Vagina (tissue), 2 donors: Measurements from ENCODE around the gene MAPRE3. TPM values are rescaled to one million over a fixed set of nuclear protein-coding genes. Genes with fewer than 3 reads are reported as not detected.

ENCODE experiments used
- DNase-seq, 2 donors: peaks; one replicate each; pipeline ENCODE4 v3.0.0-alpha.2; 2017; ENCODE audit errors: extremely low spot score in 2 of 2
- H3K27ac ChIP-seq: fragments of 200-600 bp; sonication (generic); one replicate; pipeline ENCODE4 v1.5.1; 2019
- H3K27me3 ChIP-seq: fragments of 200-600 bp; sonication (generic); one replicate; pipeline ENCODE4 v1.5.1; 2019
- H3K36me3 ChIP-seq, 2 donors: fragments of 200-600 bp; sonication (generic); one replicate each; pipeline ENCODE4 v1.5.1; 2017 to 2019
- H3K4me1 ChIP-seq: fragments of 200-600 bp; sonication (generic); one replicate; pipeline ENCODE4 v1.5.1; 2019
- H3K4me3 ChIP-seq, 2 donors: fragments of 200-600 bp; sonication (generic); 1 replicate in 1 of 2; 2 replicates in 1 of 2; pipeline ENCODE4 v1.5.1; 2016 to 2019
- H3K9me3 ChIP-seq: fragments of 200-600 bp; sonication (generic); one replicate; pipeline ENCODE4 v1.5.1; 2019
- POLR2A ChIP-seq, 2 donors: fragments of 450-650 bp; IDR thresholded peaks; one replicate each; pipeline ENCODE4 v1.6.1; 2017; ENCODE audit warnings: antibody characterized with exemption in 2 of 2, mild to moderate bottlenecking in 2 of 2, moderate library complexity in 2 of 2
- POLR2AphosphoS5 ChIP-seq, 2 donors: sonication (generic); formaldehyde crosslinking; IDR thresholded peaks; one replicate each; pipeline ENCODE4 v1.9.0; 2017; ENCODE audit warnings: antibody characterized with exemption in 2 of 2, mild to moderate bottlenecking in 2 of 2, low read depth in 1 of 2; ENCODE audit not compliant: insufficient read depth in 1 of 2
- intact Hi-C: fragments of 100-400 bp; cut with DNase I; formaldehyde crosslinking; loops from one replicate; pipeline ENCODE4 v1.15.1; 2023
- total RNA-seq: library from RNA; depleted of rRNA; stranded (reverse); fragments of >200 nt; gene quantifications from one replicate; pipeline ENCODE4 v1.2.3, GENCODE V29; 2016
- TF ChIP-seq, protein P1 (sequence below), 3 experiments: fragments of 450-650 bp in 2 of 3; fragments of 200-600 bp in 1 of 3; sonication (generic) in 1 of 3; IDR thresholded peaks; one replicate each; pipeline ENCODE4 v1.5.1; 2017 to 2019; ENCODE audit warnings: antibody characterized with exemption in 3 of 3, mild to moderate bottlenecking in 2 of 3, moderate library complexity in 2 of 3

The MAPRE3 gene
- total RNA-seq, 1 donor from 2014 or later: 20.6 TPM

DNA sequence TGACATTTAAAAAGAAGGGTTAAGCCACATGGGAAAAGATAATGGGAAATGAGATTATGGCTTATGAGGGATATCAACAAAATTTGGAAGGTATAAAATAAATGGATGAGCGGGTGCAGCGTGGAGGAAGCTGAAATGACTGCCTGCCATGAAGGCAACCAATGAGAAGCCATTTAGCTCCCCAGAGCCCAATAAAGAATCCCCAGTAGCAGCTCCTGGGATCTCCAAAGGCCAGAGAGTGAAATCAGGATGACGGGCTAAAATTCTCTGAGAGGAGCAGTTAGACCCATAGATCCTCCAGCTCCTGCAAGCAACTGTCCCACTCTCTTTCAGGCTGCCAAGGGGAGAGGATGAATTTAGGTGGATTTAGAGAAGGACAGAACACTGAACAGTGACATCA is 12.9 kb upstream of the MAPRE3 start:
- Histone ChIP-seq H3K4me3 (no peak overlapping the region), H3K27me3 (no peaks in the 10 kb centered on the region), H3K9me3 (no peaks in the 10 kb centered on the region), H3K36me3 (no peaks in the 10 kb centered on the region), H3K4me1 (no peaks in the 10 kb centered on the region), H3K27ac (no peak overlapping the region)
- TF ChIP-seq, protein P1, sequence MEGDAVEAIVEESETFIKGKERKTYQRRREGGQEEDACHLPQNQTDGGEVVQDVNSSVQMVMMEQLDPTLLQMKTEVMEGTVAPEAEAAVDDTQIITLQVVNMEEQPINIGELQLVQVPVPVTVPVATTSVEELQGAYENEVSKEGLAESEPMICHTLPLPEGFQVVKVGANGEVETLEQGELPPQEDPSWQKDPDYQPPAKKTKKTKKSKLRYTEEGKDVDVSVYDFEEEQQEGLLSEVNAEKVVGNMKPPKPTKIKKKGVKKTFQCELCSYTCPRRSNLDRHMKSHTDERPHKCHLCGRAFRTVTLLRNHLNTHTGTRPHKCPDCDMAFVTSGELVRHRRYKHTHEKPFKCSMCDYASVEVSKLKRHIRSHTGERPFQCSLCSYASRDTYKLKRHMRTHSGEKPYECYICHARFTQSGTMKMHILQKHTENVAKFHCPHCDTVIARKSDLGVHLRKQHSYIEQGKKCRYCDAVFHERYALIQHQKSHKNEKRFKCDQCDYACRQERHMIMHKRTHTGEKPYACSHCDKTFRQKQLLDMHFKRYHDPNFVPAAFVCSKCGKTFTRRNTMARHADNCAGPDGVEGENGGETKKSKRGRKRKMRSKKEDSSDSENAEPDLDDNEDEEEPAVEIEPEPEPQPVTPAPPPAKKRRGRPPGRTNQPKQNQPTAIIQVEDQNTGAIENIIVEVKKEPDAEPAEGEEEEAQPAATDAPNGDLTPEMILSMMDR (IDR thresholded peaks at IDR 0.05): no peak
- TF ChIP-seq POLR2A (IDR thresholded peaks at IDR 0.05) (no peak), POLR2AphosphoS5 (IDR thresholded peaks at IDR 0.05; ENCODE audit: insufficient read depth in 1 of 2, low read depth in 1 of 2) (no peak)
- no peak for DNase-seq
- intact Hi-C loops: no loop called here

DNA sequence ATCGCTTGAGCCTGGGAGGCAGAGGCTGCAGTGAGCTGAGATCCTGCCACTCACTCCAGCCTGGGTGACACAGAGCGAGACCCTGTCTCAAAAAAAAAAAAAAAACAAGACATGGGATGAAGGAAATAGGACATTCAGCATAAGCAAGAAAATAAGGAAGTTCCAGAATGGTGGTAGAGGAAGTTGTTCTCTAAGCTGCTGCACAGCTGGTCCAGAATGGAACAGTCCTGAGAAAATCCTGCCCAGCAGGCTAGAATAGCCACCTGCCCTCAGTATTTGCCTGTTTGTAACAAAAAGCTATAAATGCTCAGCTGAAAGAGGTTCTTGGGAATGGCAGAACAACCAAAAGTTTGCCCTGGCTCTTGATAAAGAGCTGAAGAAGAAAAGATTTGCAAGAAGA is 11.1 kb upstream of the MAPRE3 start:
- H3K9me3 ChIP-seq: no peaks in the 10 kb centered on the region
- intact Hi-C loops: no loop called here
- H3K4me1 ChIP-seq: no peaks in the 10 kb centered on the region
- no peak overlapping the region for H3K4me3 ChIP-seq
- H3K36me3 ChIP-seq: no peaks in the 10 kb centered on the region
- TF ChIP-seq POLR2AphosphoS5 (IDR thresholded peaks at IDR 0.05; ENCODE audit: insufficient read depth in 1 of 2, low read depth in 1 of 2): no peak
- TF ChIP-seq, protein P1 (IDR thresholded peaks at IDR 0.05): no peak
- H3K27me3 ChIP-seq: no peaks in the 10 kb centered on the region
- no peak overlapping the region for H3K27ac ChIP-seq
- no peak for DNase-seq

DNA sequence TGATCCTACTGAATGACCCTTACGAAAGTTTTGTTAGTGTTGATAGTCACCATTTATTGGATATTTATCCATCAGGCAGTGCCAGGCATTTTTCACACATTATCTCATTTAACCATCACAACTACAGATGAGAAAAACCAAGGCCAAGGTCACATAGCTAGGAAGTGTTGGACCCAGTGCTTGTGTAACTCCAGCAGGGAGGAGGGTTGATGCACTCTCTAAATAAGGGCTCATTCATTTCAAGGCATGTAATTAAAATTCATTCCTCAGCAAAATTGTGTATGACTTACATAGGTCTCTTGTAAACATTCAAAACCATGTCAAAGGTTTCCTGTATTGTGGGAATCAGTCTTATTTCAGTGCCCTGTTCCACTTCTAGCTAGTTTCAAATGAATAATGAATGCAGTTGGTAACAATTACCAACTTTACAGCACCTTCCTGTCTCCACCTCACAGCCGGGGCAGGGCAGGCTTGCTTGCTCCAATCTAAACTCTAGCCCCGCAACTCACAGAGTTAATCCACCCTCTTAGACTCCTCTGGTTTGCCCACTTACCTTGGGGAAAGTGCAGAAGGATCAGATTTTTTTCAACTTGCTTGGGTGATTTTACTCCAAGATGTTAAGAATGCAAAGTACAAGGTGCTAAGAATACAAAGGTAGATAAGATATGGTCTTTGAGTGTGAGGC is 5.8 kb upstream of the MAPRE3 start:
- Histone ChIP-seq H3K27ac (no peak overlapping the region), H3K9me3 (no peaks in the 10 kb centered on the region)

DNA sequence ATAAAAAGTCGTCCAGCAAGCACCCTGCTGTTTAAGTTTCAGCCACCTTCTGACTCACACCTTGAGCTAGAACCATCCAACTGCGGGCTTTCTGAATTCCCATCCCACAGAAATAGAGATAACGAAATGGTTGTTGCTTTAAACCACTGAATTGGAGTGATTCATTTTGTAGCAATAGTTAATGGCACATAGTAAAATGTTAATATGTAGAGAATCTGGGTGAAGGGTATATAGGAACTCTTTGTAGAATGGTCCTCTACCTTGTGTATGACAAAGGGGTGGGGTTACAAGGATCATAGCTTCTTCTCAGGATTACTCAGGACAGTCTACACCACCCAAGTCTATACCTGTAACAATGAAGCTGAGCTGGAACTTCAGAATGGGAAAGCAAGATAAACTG is 2.4 kb upstream of the MAPRE3 start:
- Histone ChIP-seq H3K27me3 (no peaks in the 10 kb centered on the region), H3K36me3 (no peaks in the 10 kb centered on the region), H3K27ac (no peak overlapping the region), H3K4me3 (no peak overlapping the region), H3K4me1 (peaks cover 22% of the 10 kb centered on the region), H3K9me3 (no peaks in the 10 kb centered on the region)
- intact Hi-C loops: no loop called here
- TF ChIP-seq POLR2A (IDR thresholded peaks at IDR 0.05) (no peak), POLR2AphosphoS5 (IDR thresholded peaks at IDR 0.05; ENCODE audit: insufficient read depth in 1 of 2, low read depth in 1 of 2) (no peak)
- TF ChIP-seq, protein P1 (IDR thresholded peaks at IDR 0.05): no peak
- no peak for DNase-seq

More for the DNA sequence above, 5.8 kb upstream of the MAPRE3 start:
- no peaks in the 10 kb centered on the region for H3K36me3 ChIP-seq
- intact Hi-C loops: loop anchor here (2.0 to 5.0 kb wide), 2 partner anchors 54 to 123 kb away; partner anchors contain the start of gene KHK
- no peaks in the 10 kb centered on the region for H3K4me1 ChIP-seq
- TF ChIP-seq, protein P1 (IDR thresholded peaks at IDR 0.05): no peak
- TF ChIP-seq POLR2AphosphoS5 (IDR thresholded peaks at IDR 0.05; ENCODE audit: insufficient read depth in 1 of 2, low read depth in 1 of 2): no peak
- TF ChIP-seq POLR2A (IDR thresholded peaks at IDR 0.05): no peak
- H3K4me3 ChIP-seq: no peak overlapping the region
- no peaks in the 10 kb centered on the region for H3K27me3 ChIP-seq
- DNase-seq: no peak

DNA sequence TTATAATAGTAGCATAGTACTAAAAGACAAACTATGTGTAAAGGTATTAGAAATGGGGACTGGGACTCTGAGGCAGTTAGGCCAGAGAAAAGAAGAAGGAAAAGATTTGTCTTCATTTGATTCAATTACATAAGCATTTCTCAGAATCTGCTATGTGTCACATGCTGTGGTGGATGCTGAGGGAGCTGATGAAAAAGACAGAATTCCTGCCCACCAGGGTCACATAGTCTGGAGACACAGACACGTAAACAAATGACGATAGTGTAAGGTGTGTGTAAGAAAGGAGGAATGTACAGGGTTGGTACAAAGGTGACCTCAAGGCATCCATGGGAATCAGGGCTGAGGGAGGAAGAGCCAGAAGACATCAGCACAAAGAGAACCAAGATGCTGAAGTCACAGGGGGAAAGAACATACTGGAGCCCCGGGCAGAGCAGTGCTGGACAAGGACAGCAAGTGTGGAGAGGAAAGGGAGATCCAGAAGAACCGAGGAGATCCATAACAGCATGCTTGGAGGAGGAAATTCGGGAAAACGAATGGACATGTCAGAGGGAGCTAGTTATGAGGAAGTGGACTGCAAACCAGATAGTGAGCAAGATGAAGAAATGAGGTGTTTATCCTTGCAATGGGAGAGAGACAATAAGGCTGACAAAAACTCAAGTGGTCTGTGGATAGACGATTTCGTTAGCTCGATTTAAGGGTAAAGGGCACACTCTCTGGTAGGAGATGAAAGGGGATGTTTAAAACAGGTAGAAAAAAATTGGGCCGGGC is 1.2 kb upstream of the MAPRE3 start:
- Histone ChIP-seq H3K4me1 (peaks cover 22% of the 10 kb centered on the region), H3K36me3 (no peaks in the 10 kb centered on the region), H3K27ac (no peak overlapping the region), H3K27me3 (no peaks in the 10 kb centered on the region), H3K9me3 (no peaks in the 10 kb centered on the region), H3K4me3 (no peak overlapping the region)
- intact Hi-C loops: no loop called here
- DNase-seq: no peak
- TF ChIP-seq, protein P1 (IDR thresholded peaks at IDR 0.05): no peak
- no peak for TF ChIP-seq POLR2AphosphoS5 (IDR thresholded peaks at IDR 0.05; ENCODE audit: insufficient read depth in 1 of 2, low read depth in 1 of 2)
- TF ChIP-seq POLR2A (IDR thresholded peaks at IDR 0.05): no peak
